Type B pancreatic cell (in vitro differentiated cells): ENCODE data around the gene DIAPH1. TPM values are rescaled to one million over a fixed set of nuclear protein-coding genes. Genes with fewer than 3 reads are reported as not detected.

Experiments used
- DNase-seq: peaks from one replicate; pipeline ENCODE4 v3.0.0; 2021; ENCODE audit warnings: mixed read lengths; ENCODE audit not compliant: unreplicated experiment; ENCODE audit errors: extremely low spot score
- H3K27ac Mint-ChIP-seq: 2 replicates; pipeline ENCODE4 v1.8.0; 2021; ENCODE audit warnings: mild to moderate bottlenecking, mixed read lengths
- H3K27me3 Mint-ChIP-seq: 2 replicates; pipeline ENCODE4 v1.8.0; 2021; ENCODE audit warnings: mixed read lengths
- H3K36me3 Mint-ChIP-seq: 2 replicates; pipeline ENCODE4 v1.8.0; 2021; ENCODE audit warnings: mixed read lengths
- H3K4me1 Mint-ChIP-seq: one replicate; pipeline ENCODE4 v1.8.0; 2021; ENCODE audit warnings: mixed read lengths; ENCODE audit not compliant: unreplicated experiment
- H3K4me3 Mint-ChIP-seq: 2 replicates; pipeline ENCODE4 v1.8.0; 2021; ENCODE audit warnings: mild to moderate bottlenecking, mixed read lengths
- H3K9me3 Mint-ChIP-seq: 2 replicates; pipeline ENCODE4 v1.8.0; 2021; ENCODE audit warnings: mixed read lengths
- CTCF ChIP-seq: fragments of 200-600 bp; sonication (generic); conservative IDR thresholded peaks from 2 replicates; pipeline ENCODE4 v1.5.0; 2021; ENCODE audit warnings: antibody characterized with exemption, mild to moderate bottlenecking
- total RNA-seq: library from RNA; stranded (reverse); gene quantifications from 2 replicates; pipeline ENCODE4 v1.2.1, GENCODE V29; 2021; ENCODE audit warnings: low replicate concordance

Gene DIAPH1
- total RNA-seq, 1 donor from 2014 or later: 79.6 TPM

- H3K27me3 Mint-ChIP-seq: no peaks in the 10 kb centered on the region
- no peak overlapping the region for H3K4me3 Mint-ChIP-seq
- no peak for TF ChIP-seq CTCF
- peaks cover 10% of the 10 kb centered on the region for H3K4me1 Mint-ChIP-seq
- no peaks in the 10 kb centered on the region for H3K9me3 Mint-ChIP-seq
- DNase-seq: no peak
- H3K27ac Mint-ChIP-seq: peak overlapping the region; percentile 8
- peaks cover 23% of the 10 kb centered on the region for H3K36me3 Mint-ChIP-seq
Measured at GRCh38 chr5:141534492-141535213, 84.1 kb downstream of the DIAPH1 start.

DNA sequence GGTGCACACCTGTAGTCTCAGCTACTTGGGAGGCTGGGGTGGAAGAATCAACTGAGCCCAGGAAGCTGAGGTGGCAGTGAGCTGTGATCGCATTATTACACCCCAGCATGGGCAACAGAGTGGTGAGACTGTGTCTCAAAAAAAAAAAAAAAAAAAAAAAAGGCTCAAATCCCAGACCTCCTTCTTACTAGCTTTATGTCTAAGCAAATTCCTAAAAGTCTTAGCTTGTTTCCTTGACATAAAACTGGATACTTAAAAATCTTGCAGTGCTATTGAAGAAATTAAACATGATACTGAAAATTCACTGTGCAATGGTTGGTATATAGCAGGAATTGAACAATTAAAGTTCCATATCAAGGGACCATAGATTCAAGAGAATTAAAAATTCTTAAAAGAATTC, 84.9 kb downstream of the DIAPH1 start:
- H3K4me3 Mint-ChIP-seq: no peak overlapping the region
- TF ChIP-seq CTCF: no peak
- H3K9me3 Mint-ChIP-seq: no peaks in the 10 kb centered on the region
- no peaks in the 10 kb centered on the region for H3K27me3 Mint-ChIP-seq
- DNase-seq: no peak
- peaks cover 10% of the 10 kb centered on the region for H3K4me1 Mint-ChIP-seq
- peaks cover 25% of the 10 kb centered on the region for H3K36me3 Mint-ChIP-seq
- H3K27ac Mint-ChIP-seq: no peak overlapping the region

DNA sequence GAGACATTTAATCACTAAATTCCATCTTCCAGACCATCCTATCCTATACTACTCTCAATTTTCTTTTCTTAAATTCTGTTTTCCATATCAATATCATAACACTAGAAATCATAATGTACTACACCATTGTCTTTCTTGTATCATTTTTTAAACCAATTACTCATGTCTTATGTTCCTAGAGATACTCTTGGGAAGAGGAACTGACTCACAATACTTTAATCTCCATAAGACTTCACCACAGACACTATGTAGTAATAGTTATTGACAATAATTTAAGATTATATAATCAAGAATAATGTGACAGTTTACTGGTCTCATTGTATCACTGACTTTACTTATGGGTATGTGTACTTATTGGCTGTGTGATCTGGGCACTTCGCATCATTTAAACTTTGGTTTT, 86.1 kb downstream of the DIAPH1 start:
- no peak overlapping the region for H3K27ac Mint-ChIP-seq
- H3K27me3 Mint-ChIP-seq: no peaks in the 10 kb centered on the region
- no peak for TF ChIP-seq CTCF
- no peak overlapping the region for H3K4me3 Mint-ChIP-seq
- no peak for DNase-seq
- H3K4me1 Mint-ChIP-seq: peaks cover 10% of the 10 kb centered on the region
- no peaks in the 10 kb centered on the region for H3K9me3 Mint-ChIP-seq
- H3K36me3 Mint-ChIP-seq: peaks cover 36% of the 10 kb centered on the region

- Mint-ChIP-seq H3K9me3 (no peaks in the 10 kb centered on the region), H3K27me3 (no peaks in the 10 kb centered on the region), H3K27ac (no peak overlapping the region), H3K36me3 (peaks cover 42% of the 10 kb centered on the region), H3K4me3 (no peak overlapping the region), H3K4me1 (peaks cover 23% of the 10 kb centered on the region)
- no peak for DNase-seq
- TF ChIP-seq CTCF: no peak
Measured at GRCh38 chr5:141529873-141530272, 88.9 kb downstream of the DIAPH1 start.

GRCh38 chr5:141529002-141529401, 89.8 kb downstream of the DIAPH1 start:
- Mint-ChIP-seq H3K36me3 (peaks cover 41% of the 10 kb centered on the region), H3K4me1 (peaks cover 23% of the 10 kb centered on the region), H3K9me3 (no peaks in the 10 kb centered on the region), H3K4me3 (no peak overlapping the region), H3K27me3 (no peaks in the 10 kb centered on the region), H3K27ac (peak overlapping the region; percentile 4)
- DNase-seq: no peak
- TF ChIP-seq CTCF: no peak
